Ectodermal cell (in vitro differentiated cells): ENCODE data around the gene RAPGEF4.

Experiments
- H3K27ac ChIP-seq: 2 replicates; pipeline ENCODE4 v1.7.0; 2013; ENCODE audit warnings: mild to moderate bottlenecking, low read depth, low read length; ENCODE audit not compliant: insufficient read depth, poor library complexity, severe bottlenecking
- H3K27me3 ChIP-seq: 2 replicates; pipeline ENCODE4 v1.7.0; 2013; ENCODE audit warnings: mild to moderate bottlenecking, low read length; ENCODE audit not compliant: insufficient read depth, control insufficient read depth, poor library complexity, severe bottlenecking
- H3K36me3 ChIP-seq: one replicate; pipeline ENCODE4 v1.7.0; 2013; ENCODE audit warnings: low read length; ENCODE audit not compliant: control insufficient read depth, insufficient read depth
- H3K4me1 ChIP-seq: one replicate; pipeline ENCODE4 v1.7.0; 2013; ENCODE audit warnings: low read length; ENCODE audit not compliant: control insufficient read depth, insufficient read depth
- H3K4me3 ChIP-seq: 2 replicates; pipeline ENCODE4 v1.7.0; 2013; ENCODE audit warnings: low read depth, low read length, control low read depth; ENCODE audit not compliant: insufficient read depth
- H3K9me3 ChIP-seq: 2 replicates; pipeline ENCODE4 v1.7.0; 2013; ENCODE audit warnings: mild to moderate bottlenecking, low read length, moderate library complexity; ENCODE audit not compliant: control insufficient read depth
- WGBS, 2 experiments: methylation state at CpG; one replicate each; pipeline ENCODE4 v1.1.7; 2013; ENCODE audit warnings: missing lambda C conversion rate in 2 of 2; 5-methylcytosine and 5-hydroxymethylcytosine counted together

Gene RAPGEF4

GRCh38 chr2:172769879-172770278 is 34.2 kb downstream of the RAPGEF4 start:
- Histone ChIP-seq H3K27me3 (no peaks in the 10 kb centered on the region), H3K4me1 (no peaks in the 10 kb centered on the region), H3K9me3 (no peaks in the 10 kb centered on the region), H3K36me3 (no peaks in the 10 kb centered on the region), H3K4me3 (no peak overlapping the region), H3K27ac (no peak overlapping the region)
- 87 to 92% methylated on average over 1 of the region's 1 CpG for WGBS, 2 experiments

GRCh38 chr2:172770887-172771286 is 35.2 kb downstream of the RAPGEF4 start:
- Histone ChIP-seq H3K36me3 (no peaks in the 10 kb centered on the region), H3K4me3 (no peak overlapping the region), H3K27ac (no peak overlapping the region), H3K27me3 (no peaks in the 10 kb centered on the region), H3K4me1 (no peaks in the 10 kb centered on the region), H3K9me3 (no peaks in the 10 kb centered on the region)

GRCh38 chr2:172772633-172773032 is 37.0 kb downstream of the RAPGEF4 start:
- no peaks in the 10 kb centered on the region for H3K4me1 ChIP-seq
- WGBS, 2 experiments = 92% methylated on average over 5 of the region's 5 CpGs
- no peaks in the 10 kb centered on the region for H3K27me3 ChIP-seq
- H3K27ac ChIP-seq = no peak overlapping the region
- no peaks in the 10 kb centered on the region for H3K36me3 ChIP-seq
- no peak overlapping the region for H3K4me3 ChIP-seq
- no peaks in the 10 kb centered on the region for H3K9me3 ChIP-seq

- Histone ChIP-seq H3K27ac (no peak overlapping the region), H3K4me3 (no peak overlapping the region), H3K36me3 (no peaks in the 10 kb centered on the region), H3K27me3 (no peaks in the 10 kb centered on the region), H3K4me1 (no peaks in the 10 kb centered on the region), H3K9me3 (no peaks in the 10 kb centered on the region)
Observed at GRCh38 chr2:172774302-172774701, 38.7 kb downstream of the RAPGEF4 start.

- H3K4me1 ChIP-seq = no peaks in the 10 kb centered on the region
- H3K27me3 ChIP-seq = no peaks in the 10 kb centered on the region
- no peak overlapping the region for H3K4me3 ChIP-seq
- H3K36me3 ChIP-seq = no peaks in the 10 kb centered on the region
- 95 to 100% methylated on average over 1 of the region's 1 CpG for WGBS, 2 experiments
- no peaks in the 10 kb centered on the region for H3K9me3 ChIP-seq
- H3K27ac ChIP-seq = no peak overlapping the region
Observed at GRCh38 chr2:172775319-172775718, 39.7 kb downstream of the RAPGEF4 start.

GRCh38 chr2:172777431-172777830 is 41.8 kb downstream of the RAPGEF4 start:
- Histone ChIP-seq H3K36me3 (no peaks in the 10 kb centered on the region), H3K4me3 (no peak overlapping the region), H3K27ac (no peak overlapping the region), H3K4me1 (no peaks in the 10 kb centered on the region), H3K9me3 (no peaks in the 10 kb centered on the region), H3K27me3 (no peaks in the 10 kb centered on the region)
- 93 to 94% methylated on average over 3 of the region's 3 CpGs for WGBS, 2 experiments

GRCh38 chr2:172782506-172783164 is 47.0 kb downstream of the RAPGEF4 start:
- Histone ChIP-seq H3K27ac (no peak overlapping the region), H3K4me1 (no peaks in the 10 kb centered on the region), H3K9me3 (no peaks in the 10 kb centered on the region), H3K36me3 (no peaks in the 10 kb centered on the region), H3K27me3 (no peaks in the 10 kb centered on the region), H3K4me3 (no peak overlapping the region)
- 94 to 96% methylated on average over 6 of the region's 6 CpGs for WGBS, 2 experiments

GRCh38 chr2:172783165-172783898 is 47.7 kb downstream of the RAPGEF4 start:
- Histone ChIP-seq H3K27ac (no peak overlapping the region), H3K36me3 (no peaks in the 10 kb centered on the region), H3K4me3 (no peak overlapping the region), H3K9me3 (no peaks in the 10 kb centered on the region), H3K4me1 (no peaks in the 10 kb centered on the region), H3K27me3 (no peaks in the 10 kb centered on the region)
- 73 to 77% methylated on average over 9 of the region's 9 CpGs for WGBS, 2 experiments

- no peak overlapping the region for H3K4me3 ChIP-seq
- H3K4me1 ChIP-seq = no peaks in the 10 kb centered on the region
- no peaks in the 10 kb centered on the region for H3K36me3 ChIP-seq
- no peak overlapping the region for H3K27ac ChIP-seq
- no peaks in the 10 kb centered on the region for H3K9me3 ChIP-seq
- no peaks in the 10 kb centered on the region for H3K27me3 ChIP-seq
Observed at GRCh38 chr2:172788871-172789270, 53.2 kb downstream of the RAPGEF4 start.

- no peaks in the 10 kb centered on the region for H3K27me3 ChIP-seq
- no peaks in the 10 kb centered on the region for H3K4me1 ChIP-seq
- H3K36me3 ChIP-seq = no peaks in the 10 kb centered on the region
- no peaks in the 10 kb centered on the region for H3K9me3 ChIP-seq
- 97% methylated on average over 4 of the region's 4 CpGs for WGBS, 2 experiments
- no peak overlapping the region for H3K4me3 ChIP-seq
- no peak overlapping the region for H3K27ac ChIP-seq
Observed at GRCh38 chr2:172790404-172790803, 54.8 kb downstream of the RAPGEF4 start.
